ENCODE data around the gene RNASE12.

RNASE12 gene

DNA sequence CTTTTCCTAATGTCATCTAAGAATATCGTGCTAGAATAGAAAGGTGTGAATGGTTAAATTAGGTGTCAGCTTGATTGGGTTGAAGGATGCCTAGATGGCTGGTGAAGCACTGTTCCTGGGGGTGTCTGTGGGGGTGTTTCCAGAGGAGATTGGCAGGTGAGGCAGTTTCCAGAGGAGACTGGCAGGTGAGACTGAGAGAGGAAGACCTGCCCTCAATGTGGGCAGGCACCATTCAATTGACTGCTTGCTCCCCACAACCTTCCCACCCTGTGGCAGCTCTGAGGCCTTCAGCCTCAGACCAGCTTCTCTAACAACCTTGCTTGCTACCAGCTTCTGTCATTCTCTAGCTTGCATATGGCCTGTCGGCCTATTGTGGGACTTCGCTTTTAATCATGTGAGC is 39.6 kb downstream of the RNASE12 start:
- no peak for DNase-seq (ENCODE audit: extremely low read depth, low read depth)
- no peak overlapping the region for H3K4me3 ChIP-seq (replicated peaks; ENCODE audit: low read depth, low read length)
- TF ChIP-seq, protein P1, sequence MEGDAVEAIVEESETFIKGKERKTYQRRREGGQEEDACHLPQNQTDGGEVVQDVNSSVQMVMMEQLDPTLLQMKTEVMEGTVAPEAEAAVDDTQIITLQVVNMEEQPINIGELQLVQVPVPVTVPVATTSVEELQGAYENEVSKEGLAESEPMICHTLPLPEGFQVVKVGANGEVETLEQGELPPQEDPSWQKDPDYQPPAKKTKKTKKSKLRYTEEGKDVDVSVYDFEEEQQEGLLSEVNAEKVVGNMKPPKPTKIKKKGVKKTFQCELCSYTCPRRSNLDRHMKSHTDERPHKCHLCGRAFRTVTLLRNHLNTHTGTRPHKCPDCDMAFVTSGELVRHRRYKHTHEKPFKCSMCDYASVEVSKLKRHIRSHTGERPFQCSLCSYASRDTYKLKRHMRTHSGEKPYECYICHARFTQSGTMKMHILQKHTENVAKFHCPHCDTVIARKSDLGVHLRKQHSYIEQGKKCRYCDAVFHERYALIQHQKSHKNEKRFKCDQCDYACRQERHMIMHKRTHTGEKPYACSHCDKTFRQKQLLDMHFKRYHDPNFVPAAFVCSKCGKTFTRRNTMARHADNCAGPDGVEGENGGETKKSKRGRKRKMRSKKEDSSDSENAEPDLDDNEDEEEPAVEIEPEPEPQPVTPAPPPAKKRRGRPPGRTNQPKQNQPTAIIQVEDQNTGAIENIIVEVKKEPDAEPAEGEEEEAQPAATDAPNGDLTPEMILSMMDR (IDR thresholded peaks at IDR 0.05; ENCODE audit: low read depth, low read length, missing control alignments): no peak

GRCh38 chr14:20550926-20551325 is 40.2 kb downstream of the RNASE12 start:
- H3K4me3 ChIP-seq (replicated peaks; ENCODE audit: low read depth, low read length): no peak overlapping the region
- TF ChIP-seq, protein P1 (IDR thresholded peaks at IDR 0.05; ENCODE audit: low read depth, low read length, missing control alignments): no peak
- no peak for DNase-seq (ENCODE audit: extremely low read depth, low read depth)

DNA sequence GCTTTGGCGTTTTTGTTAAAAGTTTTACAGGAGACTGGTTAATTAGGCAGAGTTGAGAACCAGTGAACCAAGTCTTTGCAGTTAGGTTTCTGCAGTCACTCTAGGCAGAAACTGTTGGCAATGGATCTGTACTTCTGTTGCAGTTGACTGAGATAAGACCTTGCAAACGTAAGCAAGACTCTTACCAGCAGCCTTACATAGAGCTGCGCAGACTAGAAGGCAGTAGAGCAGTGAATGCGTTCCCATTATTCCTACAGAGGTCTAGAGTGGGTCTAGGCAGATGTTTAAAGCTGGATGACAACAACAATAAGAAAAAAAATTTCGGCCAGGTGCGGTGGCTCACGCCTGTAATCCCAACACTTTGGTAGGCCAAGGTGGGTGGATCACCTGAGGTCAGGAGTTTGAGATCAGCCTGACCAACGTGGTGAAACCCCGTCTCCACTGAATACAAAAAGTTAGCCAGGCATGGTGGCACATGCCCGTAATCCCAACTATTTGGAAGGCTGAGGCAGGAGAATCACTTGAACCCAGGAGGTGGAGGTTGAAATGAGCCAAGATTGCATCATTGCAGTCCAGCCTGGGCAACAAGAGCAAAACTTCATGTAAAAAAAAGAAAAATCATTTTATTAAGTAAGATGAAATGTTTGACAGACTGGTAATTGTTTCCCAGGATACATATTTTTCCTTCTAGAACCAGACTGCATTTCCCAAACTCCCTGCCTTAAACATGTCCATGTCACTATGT is 42.6 kb downstream of the RNASE12 start:
- TF ChIP-seq, protein P1 (IDR thresholded peaks at IDR 0.05; ENCODE audit: low read depth, low read length, missing control alignments): no peak
- no peak for DNase-seq (ENCODE audit: extremely low read depth, low read depth)
- no peak overlapping the region for H3K4me3 ChIP-seq (replicated peaks; ENCODE audit: low read depth, low read length)

DNA sequence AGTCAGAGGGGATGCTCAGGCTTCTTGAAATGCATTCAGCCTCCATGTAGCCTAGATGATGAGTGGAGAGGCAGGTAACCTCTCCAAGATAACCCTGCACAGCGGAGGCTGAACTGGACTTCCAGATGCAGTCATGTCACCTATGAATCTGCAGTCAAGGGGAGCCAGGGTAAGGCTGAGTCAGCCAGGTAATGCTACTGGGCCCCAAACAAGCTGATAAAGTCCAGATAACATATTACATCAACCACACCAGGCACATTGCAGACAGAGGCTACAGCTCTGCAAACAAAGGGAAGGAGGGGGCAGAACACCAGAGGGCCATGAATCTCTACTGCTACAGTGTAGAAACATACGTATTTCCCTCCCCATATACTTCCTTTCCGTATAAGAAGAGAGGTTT is 44.3 kb downstream of the RNASE12 start:
- no peak for DNase-seq (ENCODE audit: extremely low read depth, low read depth)
- no peak overlapping the region for H3K4me3 ChIP-seq (replicated peaks; ENCODE audit: low read depth, low read length)
- TF ChIP-seq, protein P1 (IDR thresholded peaks at IDR 0.05; ENCODE audit: low read depth, low read length, missing control alignments): no peak
